GM21360 (cell line): ENCODE measurements around the gene ANKRD13C.

Experiments used
- ATAC-seq: cut with Tn5 transposase; IDR thresholded peaks from one replicate; pipeline ENCODE4 v1.9.1; 2021; ENCODE audit warnings: mild to moderate bottlenecking, moderate library complexity; ENCODE audit not compliant: unreplicated experiment

Gene ANKRD13C

DNA sequence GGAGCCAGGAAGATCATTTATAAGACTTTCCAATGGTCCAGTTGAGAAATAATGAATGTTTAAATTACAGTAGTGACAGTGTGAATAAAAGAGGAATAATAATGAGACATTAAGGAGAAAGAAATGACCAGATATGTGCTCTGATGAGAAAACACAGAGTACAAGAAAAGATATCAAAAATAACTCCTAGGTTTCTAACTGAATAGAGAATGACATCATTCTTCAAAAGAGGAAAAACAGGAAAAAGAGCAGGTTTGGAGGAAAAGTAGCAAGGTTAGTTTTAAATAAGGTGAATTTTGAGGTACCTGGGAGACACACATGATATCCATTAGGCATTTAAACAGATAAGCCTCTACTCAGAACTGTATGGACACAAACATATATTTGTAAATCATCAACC, 55.0 kb downstream of the ANKRD13C start:
- no peak for ATAC-seq

GRCh38 chr1:70295749-70296148, 58.8 kb downstream of the ANKRD13C start:
- no peak for ATAC-seq

DNA sequence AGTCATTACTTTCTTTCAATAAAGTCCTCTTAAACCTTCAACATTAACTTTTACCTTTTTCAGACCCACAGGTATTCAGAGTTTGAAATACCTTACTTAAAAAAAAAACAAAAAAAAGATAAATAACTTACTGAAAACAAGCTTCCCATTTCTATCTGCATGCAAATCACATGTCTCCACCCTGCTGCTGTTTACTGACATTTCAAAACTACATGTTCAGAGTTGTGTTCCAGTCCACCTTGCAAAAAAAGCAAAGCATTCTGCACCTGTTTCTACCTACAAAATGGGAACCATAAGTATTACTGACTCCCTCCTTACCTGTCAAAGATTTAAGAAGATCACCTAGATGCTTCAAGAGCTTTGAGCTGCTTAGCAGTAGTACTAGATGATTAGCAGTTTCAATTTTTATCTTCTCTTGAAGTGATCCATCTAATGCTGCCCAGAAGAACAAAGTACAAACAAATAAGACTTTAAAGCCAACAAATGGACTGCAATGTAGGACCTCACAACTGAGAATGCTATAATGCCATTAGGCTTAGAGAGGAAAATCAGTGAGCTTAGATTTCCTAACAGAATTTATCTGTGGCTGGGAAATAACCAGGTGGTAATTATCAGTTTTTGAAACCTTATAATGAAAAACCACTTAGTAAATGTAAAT, 61.2 kb downstream of the ANKRD13C start:
- no peak for ATAC-seq

DNA sequence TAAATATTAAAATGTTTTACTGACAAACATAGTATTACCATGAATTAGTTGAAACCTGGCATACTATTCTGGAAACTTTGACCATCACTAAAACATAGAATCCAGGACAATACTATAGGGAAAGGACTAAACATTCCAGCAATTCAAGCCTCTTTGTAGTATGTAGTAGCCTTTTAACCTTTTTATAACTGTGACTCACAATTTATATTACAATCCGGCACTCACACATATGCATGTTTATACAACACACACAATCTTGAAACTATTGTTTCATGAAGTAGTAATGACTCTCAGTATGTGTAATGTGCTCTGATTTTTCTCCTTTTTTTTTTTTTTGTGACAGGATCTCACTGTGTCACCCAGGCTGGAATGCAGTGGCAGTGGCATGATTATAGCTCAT, 64.3 kb downstream of the ANKRD13C start:
- ATAC-seq = no peak

- no peak for ATAC-seq
Measured at GRCh38 chr1:70288166-70288565, 66.4 kb downstream of the ANKRD13C start.

- ATAC-seq = no peak
Measured at GRCh38 chr1:70286453-70286852, 68.1 kb downstream of the ANKRD13C start.

DNA sequence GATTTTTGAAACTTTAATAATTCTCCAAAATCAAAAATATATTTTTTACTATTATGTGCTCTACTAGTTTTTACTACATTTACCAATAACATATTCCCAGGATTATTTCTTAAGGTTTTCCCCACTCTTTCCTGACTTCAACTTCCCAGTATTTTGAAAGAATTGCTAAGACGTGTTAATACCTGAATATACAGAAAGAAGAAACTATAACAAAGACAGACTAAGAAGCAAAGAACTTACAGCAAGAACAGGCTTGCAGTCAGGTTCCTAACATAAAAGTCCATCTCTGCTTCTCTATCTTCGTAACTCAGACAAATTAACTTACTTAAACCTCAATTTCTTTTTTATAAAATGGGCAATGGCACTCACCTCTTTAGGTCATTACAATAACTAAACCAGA, 70.2 kb downstream of the ANKRD13C start:
- no peak for ATAC-seq

GRCh38 chr1:70278710-70279109, 75.8 kb downstream of the ANKRD13C start:
- ATAC-seq = no peak

DNA sequence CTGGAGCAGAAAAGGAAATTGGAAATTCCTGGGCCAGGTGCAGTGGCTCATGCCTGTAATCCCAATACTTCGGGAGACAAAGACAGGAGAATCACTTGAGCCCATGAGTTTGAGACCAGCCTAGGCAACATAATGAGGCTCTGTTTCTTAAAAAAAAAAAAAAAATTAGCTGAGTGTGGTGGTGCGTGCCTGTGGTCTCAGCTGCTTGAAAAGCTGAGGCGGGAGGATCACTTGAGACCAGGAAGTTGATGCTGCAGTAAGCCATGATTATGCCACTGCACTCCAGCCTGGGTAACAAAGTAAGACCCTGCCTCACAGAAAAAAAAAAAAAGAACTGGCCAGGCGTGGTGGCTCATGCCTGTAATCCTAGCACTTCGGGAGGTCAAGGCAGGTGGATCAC, 76.6 kb downstream of the ANKRD13C start:
- ATAC-seq = no peak

DNA sequence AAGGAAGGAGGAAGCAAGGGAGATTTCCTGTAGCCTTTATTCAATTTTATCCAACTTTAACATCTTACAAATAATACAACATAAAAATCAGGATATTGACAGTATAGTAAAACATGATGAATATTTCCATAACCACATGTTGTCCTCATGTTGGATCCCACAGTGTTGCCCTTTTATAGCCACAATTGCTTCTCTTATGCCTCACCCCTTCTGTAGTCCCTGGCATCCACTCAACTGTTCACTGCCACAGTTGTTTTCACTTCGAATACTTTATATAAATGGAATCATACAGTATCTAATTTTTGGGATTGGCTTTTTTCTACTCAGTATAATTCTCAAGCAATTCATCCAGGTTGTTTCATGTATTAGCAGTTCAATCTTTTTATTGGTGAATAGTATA, 88.6 kb downstream of the ANKRD13C start:
- ATAC-seq = no peak

DNA sequence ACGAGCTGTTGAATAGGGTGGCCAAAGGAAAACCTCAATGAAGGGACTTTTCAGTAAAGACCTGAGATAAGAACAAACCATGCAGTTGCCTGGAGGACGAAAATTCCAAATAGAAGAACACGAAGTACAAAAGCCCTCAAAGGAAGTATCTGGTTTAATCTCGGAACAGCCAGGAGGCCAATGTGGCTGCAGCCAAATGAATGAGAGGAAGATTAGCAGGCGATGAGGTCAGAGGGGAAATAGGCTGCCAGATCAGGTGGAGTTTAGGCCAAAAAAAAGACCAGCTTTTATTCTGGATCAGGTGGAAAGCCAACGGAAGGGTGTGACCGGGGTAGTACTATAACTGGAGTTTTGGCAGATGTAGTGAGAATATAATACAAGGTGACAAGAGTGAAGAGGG, 89.7 kb downstream of the ANKRD13C start:
- no peak for ATAC-seq

DNA sequence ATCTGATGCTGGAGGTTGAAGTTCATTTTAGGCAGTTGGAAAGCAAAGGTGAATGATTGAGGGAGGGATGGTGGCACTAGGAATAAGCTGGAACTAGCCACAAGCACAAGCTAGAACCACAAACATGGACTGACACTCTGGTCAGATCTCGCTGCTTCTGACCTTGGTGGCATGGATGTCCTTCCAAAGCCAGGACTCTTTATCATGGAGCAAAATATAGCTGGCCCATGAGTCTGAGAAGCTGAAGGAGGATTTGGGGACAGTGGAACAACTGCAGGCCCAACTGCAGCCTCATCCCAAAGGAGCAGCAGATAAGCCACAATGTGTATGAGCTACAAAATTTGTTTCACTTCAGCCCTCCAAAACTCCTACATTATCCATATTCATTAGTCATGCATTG, 97.9 kb downstream of the ANKRD13C start:
- no peak for ATAC-seq

- no peak for ATAC-seq
Measured at GRCh38 chr1:70248729-70249128, 105.8 kb downstream of the ANKRD13C start.

- ATAC-seq = no peak
Measured at GRCh38 chr1:70247768-70248167, 106.8 kb downstream of the ANKRD13C start.

DNA sequence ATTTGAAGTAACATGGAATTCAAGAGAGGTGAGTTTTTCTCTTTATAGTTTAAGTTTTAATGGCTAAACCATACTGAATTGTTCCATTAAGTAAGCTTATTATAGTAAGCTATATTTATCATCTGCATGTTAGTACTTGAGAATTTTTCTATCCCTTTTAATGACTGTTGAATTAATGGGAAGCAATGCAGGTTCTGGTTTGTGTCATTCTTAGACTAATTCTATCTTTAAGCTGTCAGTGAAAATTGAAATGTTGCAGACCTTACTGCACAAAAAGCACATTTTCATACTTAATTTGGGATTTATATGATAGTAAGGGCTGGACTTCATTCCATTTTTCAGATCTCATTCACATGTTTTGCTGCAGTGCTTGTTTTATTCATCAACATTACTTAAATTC, 107.4 kb downstream of the ANKRD13C start:
- ATAC-seq = no peak

GRCh38 chr1:70239940-70240339, 114.6 kb downstream of the ANKRD13C start:
- ATAC-seq = no peak

- no peak for ATAC-seq
Measured at GRCh38 chr1:70234733-70235132, 119.8 kb downstream of the ANKRD13C start.

DNA sequence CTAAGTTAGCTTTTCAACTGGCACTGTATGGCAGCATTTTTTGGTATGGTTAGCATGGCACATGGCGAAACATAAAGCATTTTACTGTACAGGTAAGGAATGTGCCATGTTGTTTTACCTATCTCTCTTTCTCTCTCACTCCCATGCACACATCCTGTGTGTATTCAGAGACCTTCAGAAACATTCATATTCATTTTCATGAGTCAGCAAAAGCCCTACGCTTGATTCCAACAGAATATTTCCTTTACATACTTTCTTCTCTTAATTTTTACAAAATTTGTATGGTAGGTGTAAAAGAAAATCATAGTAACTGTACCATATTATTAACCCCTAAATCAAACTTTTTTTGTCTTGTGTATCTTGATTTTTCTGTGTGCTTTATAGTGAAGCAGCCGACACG, 123.0 kb downstream of the ANKRD13C start:
- ATAC-seq = no peak

DNA sequence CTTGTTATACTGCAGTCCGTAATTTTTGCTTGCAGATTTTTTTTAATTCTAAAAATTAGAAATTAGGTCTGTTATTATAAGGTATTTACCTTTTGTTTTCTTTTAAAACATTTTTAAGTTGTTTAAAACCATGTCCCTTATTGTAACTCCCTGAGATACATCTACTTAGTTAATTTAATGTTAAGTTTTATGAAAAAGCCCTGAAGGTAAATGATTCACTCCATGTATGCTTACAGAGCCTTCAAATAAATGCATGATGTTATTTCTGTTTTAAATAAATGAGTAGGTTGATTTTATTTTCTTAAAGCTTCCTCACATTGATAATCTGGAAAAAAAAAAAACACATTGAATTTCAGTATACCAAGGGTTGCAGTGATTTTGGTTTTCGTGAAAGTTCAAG, 125.9 kb downstream of the ANKRD13C start:
- ATAC-seq = no peak

DNA sequence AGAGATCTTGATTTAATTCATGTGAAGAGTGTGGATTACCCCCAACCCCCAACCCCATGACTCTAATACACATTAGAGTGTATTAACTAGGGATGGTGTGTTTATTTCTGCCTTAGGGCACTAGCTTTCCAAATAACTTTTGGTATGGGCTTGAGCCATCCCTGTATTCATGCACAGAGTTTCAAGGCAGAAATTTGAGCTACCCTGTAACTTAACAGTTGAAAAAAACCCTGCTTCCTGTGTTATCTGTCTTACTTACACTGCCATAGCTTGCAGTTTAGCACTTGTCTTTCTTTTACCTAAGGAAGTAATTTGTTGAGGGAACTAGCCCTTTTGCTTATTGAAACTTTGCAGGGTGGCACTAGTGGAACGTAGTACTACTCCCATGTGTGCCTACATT, 127.1 kb downstream of the ANKRD13C start:
- no peak for ATAC-seq

GRCh38 chr1:70224954-70225353, 129.6 kb downstream of the ANKRD13C start:
- no peak for ATAC-seq

DNA sequence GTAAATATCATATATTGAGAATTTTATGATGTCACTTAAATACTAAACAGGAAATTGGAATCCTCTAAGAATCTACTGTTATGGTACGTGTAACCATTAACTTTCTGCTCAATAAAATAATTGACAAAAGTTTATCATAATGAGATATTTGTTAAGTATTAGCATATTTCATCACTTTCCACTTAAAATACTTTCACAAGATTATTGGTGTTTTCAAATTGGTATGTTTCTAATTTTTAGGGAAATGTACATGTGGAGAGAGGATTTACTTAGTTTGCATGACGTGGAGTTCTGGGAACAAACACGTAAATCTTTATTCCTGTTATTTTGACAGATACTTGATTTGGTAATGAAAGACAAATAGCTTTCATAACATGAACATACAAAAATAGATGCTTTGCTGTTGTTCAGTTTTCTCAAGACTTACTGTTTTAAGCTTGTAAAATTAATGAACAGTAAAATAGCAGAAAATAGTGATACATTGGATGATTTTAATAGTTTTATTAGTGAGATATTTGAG, 131.7 kb downstream of the ANKRD13C start:
- ATAC-seq = no peak
